ENCODE data around the gene PPIE.
"Not testable (repeated sequence)": the region's sequence is repeated elsewhere in the genome, so short reads cannot be mapped to it uniquely, and the experiment has no call there.

Gene PPIE

GRCh38 chr1:39762550-39763540 lies 24.2 kb downstream of the PPIE start:
- H3K4me3 ChIP-seq (ENCODE audit: low read depth, low read length) = no peak overlapping the region

DNA sequence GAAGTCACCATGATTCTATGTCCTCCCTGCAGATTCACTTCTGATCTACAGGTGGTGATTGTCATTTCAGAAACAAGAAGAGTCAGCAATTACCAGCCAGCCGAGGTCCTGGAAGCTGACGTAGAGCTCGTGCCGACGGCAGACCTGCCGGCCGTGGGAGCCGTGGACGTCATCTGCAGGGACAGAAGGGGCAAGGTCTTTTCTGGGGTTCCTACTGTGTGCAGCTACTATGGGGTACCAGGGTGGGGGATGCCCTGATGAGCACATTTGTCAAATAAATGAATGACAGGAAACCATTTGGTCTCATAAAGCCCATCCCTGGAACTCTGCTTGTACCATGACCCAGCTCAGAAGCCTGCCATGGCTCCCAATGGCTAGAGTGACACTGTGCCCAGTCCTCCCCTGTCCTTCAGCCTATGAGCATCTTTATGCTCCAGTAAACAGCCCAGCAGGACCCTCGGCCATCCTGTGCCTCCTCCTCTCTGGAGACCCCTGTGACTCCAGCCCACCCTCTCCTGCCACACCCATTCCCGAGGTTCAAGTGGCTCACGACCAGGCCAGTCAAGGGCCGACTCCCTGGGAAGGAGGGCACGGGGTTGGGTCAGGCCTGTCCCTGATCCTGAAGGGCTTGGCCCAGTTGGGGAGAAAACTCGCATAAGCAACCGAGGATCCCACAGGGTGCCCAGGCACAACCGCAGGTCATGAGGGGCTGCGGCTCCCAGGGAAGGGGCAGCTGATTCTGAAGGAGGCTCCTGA lies 25.1 kb downstream of the PPIE start:
- H3K4me3 ChIP-seq (ENCODE audit: low read depth, low read length); DNase-seq (ENCODE audit: low read depth): not testable (repeated sequence)

More at GRCh38 chr1:39762550-39763540, 24.2 kb downstream of the PPIE start:
- TF ChIP-seq, protein P1, sequence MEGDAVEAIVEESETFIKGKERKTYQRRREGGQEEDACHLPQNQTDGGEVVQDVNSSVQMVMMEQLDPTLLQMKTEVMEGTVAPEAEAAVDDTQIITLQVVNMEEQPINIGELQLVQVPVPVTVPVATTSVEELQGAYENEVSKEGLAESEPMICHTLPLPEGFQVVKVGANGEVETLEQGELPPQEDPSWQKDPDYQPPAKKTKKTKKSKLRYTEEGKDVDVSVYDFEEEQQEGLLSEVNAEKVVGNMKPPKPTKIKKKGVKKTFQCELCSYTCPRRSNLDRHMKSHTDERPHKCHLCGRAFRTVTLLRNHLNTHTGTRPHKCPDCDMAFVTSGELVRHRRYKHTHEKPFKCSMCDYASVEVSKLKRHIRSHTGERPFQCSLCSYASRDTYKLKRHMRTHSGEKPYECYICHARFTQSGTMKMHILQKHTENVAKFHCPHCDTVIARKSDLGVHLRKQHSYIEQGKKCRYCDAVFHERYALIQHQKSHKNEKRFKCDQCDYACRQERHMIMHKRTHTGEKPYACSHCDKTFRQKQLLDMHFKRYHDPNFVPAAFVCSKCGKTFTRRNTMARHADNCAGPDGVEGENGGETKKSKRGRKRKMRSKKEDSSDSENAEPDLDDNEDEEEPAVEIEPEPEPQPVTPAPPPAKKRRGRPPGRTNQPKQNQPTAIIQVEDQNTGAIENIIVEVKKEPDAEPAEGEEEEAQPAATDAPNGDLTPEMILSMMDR (IDR thresholded peaks at IDR 0.05; ENCODE audit: low read depth, low read length, missing control alignments) = no peak
- no peak for DNase-seq (ENCODE audit: low read depth)

GRCh38 chr1:39764512-39764911 lies 25.8 kb downstream of the PPIE start:
- H3K4me3 ChIP-seq (ENCODE audit: low read depth, low read length) = not testable (repeated sequence)

GRCh38 chr1:39766466-39766865 lies 27.8 kb downstream of the PPIE start:
- H3K4me3 ChIP-seq (ENCODE audit: low read depth, low read length); DNase-seq (ENCODE audit: low read depth): not testable (repeated sequence)

More at GRCh38 chr1:39764512-39764911, 25.8 kb downstream of the PPIE start:
- not testable (repeated sequence) for DNase-seq (ENCODE audit: low read depth)

GRCh38 chr1:39769502-39769901 lies 30.8 kb downstream of the PPIE start:
- DNase-seq (ENCODE audit: low read depth); H3K4me3 ChIP-seq (ENCODE audit: low read depth, low read length): not testable (repeated sequence)

DNA sequence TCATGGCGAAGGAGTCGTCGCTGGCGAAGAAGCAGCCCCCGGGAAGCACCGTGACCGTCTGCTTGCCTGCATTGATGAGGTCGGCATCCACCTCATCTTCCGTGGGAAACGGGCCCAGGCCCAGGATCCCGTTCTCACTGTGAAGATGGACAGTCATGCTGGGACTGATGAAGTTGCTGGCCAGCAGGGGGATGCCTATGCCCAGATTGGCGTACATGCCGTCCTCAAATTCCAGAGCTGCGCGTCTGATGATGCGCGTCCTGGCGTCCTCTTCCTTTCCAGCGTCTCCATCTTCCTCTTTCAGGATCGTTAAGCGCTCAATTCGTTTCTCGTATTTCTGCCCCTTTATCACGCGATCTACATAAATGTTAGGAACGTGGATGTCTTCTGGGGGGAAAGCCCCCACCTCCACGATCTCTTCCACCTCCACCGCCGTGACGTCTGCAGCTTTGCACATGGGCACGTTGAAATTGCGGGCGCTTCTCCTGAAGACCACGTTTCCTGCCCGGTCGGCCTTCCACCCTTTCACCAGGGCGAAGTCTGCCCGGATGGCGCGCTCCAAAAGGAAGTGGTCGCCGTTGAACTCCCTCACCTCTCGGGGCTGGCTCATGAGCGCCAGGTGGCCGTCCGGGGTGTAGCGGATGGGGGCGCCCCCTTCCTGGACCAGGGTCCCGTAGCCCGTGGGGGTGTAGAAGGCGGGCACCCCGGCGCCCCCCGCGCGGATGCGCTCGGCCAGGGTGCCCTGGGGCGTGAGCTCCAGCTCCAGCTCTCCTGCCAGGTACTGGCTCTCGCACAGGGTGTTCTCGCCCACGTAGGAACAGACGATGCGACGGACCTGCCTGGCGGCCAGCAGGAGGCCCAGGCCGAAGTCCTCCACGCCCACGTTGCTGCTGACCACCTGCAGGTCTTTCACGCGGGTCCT lies 31.7 kb downstream of the PPIE start:
- not testable (repeated sequence) for H3K4me3 ChIP-seq (ENCODE audit: low read depth, low read length); DNase-seq (ENCODE audit: low read depth)

- DNase-seq (ENCODE audit: low read depth); H3K4me3 ChIP-seq (ENCODE audit: low read depth, low read length): not testable (repeated sequence)
Observed at GRCh38 chr1:39771022-39771532, 32.4 kb downstream of the PPIE start, which contains the start of gene OXCT2. Gene OXCT2 (minus strand): TSS chr1:39771348. CDS start chr1:39771255, 93 bp downstream.

GRCh38 chr1:39773369-39773979 lies 34.8 kb downstream of the PPIE start:
- H3K4me3 ChIP-seq (ENCODE audit: low read depth, low read length); DNase-seq (ENCODE audit: low read depth): not testable (repeated sequence)

GRCh38 chr1:39775141-39775540 lies 36.5 kb downstream of the PPIE start:
- not testable (repeated sequence) for DNase-seq (ENCODE audit: low read depth); H3K4me3 ChIP-seq (ENCODE audit: low read depth, low read length)

GRCh38 chr1:39775676-39776399 lies 37.2 kb downstream of the PPIE start:
- H3K4me3 ChIP-seq (ENCODE audit: low read depth, low read length); DNase-seq (ENCODE audit: low read depth): not testable (repeated sequence)

- TF ChIP-seq, protein P1 (IDR thresholded peaks at IDR 0.05; ENCODE audit: low read depth, low read length, missing control alignments) = no peak
- peak; percentile 60 for DNase-seq (ENCODE audit: low read depth)
- no peak overlapping the region; the same call in 1 of the 2 replicates for H3K4me3 ChIP-seq (ENCODE audit: low read depth, low read length)
Observed at GRCh38 chr1:39776400-39776713, 37.7 kb downstream of the PPIE start.

Measured in GM12864 (cell line).